HG02970 (cell line): ENCODE results near the gene SLC15A4.

Experiments
- ATAC-seq: cut with Tn5 transposase; IDR thresholded peaks from one replicate; pipeline ENCODE4 v1.9.1; 2021; ENCODE audit warnings: mild to moderate bottlenecking, moderate library complexity, moderate number of reproducible peaks; ENCODE audit not compliant: unreplicated experiment, low FRiP score

SLC15A4 gene

GRCh38 chr12:128766738-128767501 lies 56.8 kb downstream of the SLC15A4 start:
- ATAC-seq: no peak

GRCh38 chr12:128763395-128763794 lies 60.4 kb downstream of the SLC15A4 start:
- ATAC-seq: no peak

GRCh38 chr12:128761379-128761790 lies 62.4 kb downstream of the SLC15A4 start:
- ATAC-seq: no peak

GRCh38 chr12:128755566-128755965 lies 68.2 kb downstream of the SLC15A4 start:
- ATAC-seq: no peak

- ATAC-seq: no peak
These were observed 69.5 kb downstream of the SLC15A4 start for GRCh38 chr12:128754275-128754674.

GRCh38 chr12:128753438-128753837 lies 70.3 kb downstream of the SLC15A4 start:
- ATAC-seq: no peak

GRCh38 chr12:128752386-128752785 lies 71.4 kb downstream of the SLC15A4 start:
- no peak for ATAC-seq

GRCh38 chr12:128747441-128747840 lies 76.3 kb downstream of the SLC15A4 start:
- no peak for ATAC-seq

GRCh38 chr12:128745772-128746689 lies 77.7 kb downstream of the SLC15A4 start:
- ATAC-seq: no peak

- no peak for ATAC-seq
These were observed 79.8 kb downstream of the SLC15A4 start for GRCh38 chr12:128743916-128744315.
